ENCODE measurements around the gene SDK1.

DNA sequence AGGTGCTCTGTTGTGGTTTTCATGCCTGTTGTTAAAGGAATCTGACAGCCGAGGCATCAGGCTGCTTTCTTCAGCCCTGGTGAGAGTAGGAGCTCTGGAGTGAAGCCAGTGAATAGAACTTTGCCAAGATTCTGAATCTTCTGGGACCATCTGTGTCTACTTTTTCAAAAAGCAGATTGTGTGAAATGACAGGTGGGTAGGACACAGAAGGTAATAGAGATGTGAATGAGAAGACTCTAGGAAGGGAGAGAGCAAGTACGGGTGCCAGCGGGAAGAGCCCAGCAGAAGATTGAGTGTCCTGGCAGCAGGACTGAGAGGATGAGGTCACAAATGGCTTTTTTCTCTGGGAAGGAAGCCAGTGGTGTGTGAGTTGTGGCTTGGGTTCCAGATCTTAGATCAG is 429.2 kb downstream of the SDK1 start:
- TF ChIP-seq, protein P1, sequence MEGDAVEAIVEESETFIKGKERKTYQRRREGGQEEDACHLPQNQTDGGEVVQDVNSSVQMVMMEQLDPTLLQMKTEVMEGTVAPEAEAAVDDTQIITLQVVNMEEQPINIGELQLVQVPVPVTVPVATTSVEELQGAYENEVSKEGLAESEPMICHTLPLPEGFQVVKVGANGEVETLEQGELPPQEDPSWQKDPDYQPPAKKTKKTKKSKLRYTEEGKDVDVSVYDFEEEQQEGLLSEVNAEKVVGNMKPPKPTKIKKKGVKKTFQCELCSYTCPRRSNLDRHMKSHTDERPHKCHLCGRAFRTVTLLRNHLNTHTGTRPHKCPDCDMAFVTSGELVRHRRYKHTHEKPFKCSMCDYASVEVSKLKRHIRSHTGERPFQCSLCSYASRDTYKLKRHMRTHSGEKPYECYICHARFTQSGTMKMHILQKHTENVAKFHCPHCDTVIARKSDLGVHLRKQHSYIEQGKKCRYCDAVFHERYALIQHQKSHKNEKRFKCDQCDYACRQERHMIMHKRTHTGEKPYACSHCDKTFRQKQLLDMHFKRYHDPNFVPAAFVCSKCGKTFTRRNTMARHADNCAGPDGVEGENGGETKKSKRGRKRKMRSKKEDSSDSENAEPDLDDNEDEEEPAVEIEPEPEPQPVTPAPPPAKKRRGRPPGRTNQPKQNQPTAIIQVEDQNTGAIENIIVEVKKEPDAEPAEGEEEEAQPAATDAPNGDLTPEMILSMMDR (IDR thresholded peaks at IDR 0.05 in 2 of 3, conservative IDR thresholded peaks at IDR 0.05 in 1 of 3; ENCODE audit: control insufficient read depth in 2 of 3, extremely low read depth in 1 of 3, insufficient read depth in 1 of 3, low read depth in 3 of 3, low read length in 3 of 3) = no peak
- TF ChIP-seq, protein P2, sequence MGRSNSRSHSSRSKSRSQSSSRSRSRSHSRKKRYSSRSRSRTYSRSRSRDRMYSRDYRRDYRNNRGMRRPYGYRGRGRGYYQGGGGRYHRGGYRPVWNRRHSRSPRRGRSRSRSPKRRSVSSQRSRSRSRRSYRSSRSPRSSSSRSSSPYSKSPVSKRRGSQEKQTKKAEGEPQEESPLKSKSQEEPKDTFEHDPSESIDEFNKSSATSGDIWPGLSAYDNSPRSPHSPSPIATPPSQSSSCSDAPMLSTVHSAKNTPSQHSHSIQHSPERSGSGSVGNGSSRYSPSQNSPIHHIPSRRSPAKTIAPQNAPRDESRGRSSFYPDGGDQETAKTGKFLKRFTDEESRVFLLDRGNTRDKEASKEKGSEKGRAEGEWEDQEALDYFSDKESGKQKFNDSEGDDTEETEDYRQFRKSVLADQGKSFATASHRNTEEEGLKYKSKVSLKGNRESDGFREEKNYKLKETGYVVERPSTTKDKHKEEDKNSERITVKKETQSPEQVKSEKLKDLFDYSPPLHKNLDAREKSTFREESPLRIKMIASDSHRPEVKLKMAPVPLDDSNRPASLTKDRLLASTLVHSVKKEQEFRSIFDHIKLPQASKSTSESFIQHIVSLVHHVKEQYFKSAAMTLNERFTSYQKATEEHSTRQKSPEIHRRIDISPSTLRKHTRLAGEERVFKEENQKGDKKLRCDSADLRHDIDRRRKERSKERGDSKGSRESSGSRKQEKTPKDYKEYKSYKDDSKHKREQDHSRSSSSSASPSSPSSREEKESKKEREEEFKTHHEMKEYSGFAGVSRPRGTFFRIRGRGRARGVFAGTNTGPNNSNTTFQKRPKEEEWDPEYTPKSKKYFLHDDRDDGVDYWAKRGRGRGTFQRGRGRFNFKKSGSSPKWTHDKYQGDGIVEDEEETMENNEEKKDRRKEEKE (IDR thresholded peaks at IDR 0.05) = no peak
- TF ChIP-seq EZH2 (IDR thresholded peaks at IDR 0.05; ENCODE audit: borderline replicate concordance, control insufficient read depth, low read depth, low read length) = no peak
- TF ChIP-seq, protein P3, sequence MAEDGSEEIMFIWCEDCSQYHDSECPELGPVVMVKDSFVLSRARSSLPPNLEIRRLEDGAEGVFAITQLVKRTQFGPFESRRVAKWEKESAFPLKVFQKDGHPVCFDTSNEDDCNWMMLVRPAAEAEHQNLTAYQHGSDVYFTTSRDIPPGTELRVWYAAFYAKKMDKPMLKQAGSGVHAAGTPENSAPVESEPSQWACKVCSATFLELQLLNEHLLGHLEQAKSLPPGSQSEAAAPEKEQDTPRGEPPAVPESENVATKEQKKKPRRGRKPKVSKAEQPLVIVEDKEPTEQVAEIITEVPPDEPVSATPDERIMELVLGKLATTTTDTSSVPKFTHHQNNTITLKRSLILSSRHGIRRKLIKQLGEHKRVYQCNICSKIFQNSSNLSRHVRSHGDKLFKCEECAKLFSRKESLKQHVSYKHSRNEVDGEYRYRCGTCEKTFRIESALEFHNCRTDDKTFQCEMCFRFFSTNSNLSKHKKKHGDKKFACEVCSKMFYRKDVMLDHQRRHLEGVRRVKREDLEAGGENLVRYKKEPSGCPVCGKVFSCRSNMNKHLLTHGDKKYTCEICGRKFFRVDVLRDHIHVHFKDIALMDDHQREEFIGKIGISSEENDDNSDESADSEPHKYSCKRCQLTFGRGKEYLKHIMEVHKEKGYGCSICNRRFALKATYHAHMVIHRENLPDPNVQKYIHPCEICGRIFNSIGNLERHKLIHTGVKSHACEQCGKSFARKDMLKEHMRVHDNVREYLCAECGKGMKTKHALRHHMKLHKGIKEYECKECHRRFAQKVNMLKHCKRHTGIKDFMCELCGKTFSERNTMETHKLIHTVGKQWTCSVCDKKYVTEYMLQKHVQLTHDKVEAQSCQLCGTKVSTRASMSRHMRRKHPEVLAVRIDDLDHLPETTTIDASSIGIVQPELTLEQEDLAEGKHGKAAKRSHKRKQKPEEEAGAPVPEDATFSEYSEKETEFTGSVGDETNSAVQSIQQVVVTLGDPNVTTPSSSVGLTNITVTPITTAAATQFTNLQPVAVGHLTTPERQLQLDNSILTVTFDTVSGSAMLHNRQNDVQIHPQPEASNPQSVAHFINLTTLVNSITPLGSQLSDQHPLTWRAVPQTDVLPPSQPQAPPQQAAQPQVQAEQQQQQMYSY (CRISPR knock-in tag; IDR thresholded peaks at IDR 0.05) = no peak
- TF ChIP-seq POLR2A (IDR thresholded peaks at IDR 0.05; ENCODE audit: low read depth, low read length) = no peak
- no peak for TF ChIP-seq ZNF384 (IDR thresholded peaks at IDR 0.05; ENCODE audit: borderline replicate concordance, low read depth, low read length)
- TF ChIP-seq, protein P4, sequence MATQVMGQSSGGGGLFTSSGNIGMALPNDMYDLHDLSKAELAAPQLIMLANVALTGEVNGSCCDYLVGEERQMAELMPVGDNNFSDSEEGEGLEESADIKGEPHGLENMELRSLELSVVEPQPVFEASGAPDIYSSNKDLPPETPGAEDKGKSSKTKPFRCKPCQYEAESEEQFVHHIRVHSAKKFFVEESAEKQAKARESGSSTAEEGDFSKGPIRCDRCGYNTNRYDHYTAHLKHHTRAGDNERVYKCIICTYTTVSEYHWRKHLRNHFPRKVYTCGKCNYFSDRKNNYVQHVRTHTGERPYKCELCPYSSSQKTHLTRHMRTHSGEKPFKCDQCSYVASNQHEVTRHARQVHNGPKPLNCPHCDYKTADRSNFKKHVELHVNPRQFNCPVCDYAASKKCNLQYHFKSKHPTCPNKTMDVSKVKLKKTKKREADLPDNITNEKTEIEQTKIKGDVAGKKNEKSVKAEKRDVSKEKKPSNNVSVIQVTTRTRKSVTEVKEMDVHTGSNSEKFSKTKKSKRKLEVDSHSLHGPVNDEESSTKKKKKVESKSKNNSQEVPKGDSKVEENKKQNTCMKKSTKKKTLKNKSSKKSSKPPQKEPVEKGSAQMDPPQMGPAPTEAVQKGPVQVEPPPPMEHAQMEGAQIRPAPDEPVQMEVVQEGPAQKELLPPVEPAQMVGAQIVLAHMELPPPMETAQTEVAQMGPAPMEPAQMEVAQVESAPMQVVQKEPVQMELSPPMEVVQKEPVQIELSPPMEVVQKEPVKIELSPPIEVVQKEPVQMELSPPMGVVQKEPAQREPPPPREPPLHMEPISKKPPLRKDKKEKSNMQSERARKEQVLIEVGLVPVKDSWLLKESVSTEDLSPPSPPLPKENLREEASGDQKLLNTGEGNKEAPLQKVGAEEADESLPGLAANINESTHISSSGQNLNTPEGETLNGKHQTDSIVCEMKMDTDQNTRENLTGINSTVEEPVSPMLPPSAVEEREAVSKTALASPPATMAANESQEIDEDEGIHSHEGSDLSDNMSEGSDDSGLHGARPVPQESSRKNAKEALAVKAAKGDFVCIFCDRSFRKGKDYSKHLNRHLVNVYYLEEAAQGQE (IDR thresholded peaks at IDR 0.05; ENCODE audit: low read depth, low read length) = no peak
- no peak for TF ChIP-seq JUNB (IDR thresholded peaks at IDR 0.05)
- no peak for TF ChIP-seq CHD2 (IDR thresholded peaks at IDR 0.05; ENCODE audit: borderline replicate concordance, low read depth, low read length)
- no peak for TF ChIP-seq POLR2AphosphoS5 (IDR thresholded peaks at IDR 0.05; ENCODE audit: low read length)
- TF ChIP-seq TAF1 (IDR thresholded peaks at IDR 0.05; ENCODE audit: borderline replicate concordance, low read depth, low read length) = no peak
- TF ChIP-seq SIN3A (IDR thresholded peaks at IDR 0.05; ENCODE audit: low read depth, low read length) = no peak

All from GM12878 (cell line).